Measurements from ENCODE around the gene PIP4P1. TPM values are rescaled to one million over a fixed set of nuclear protein-coding genes. Genes with fewer than 3 reads are reported as not detected.

PIP4P1 gene
- polyA plus RNA-seq, 3 donors, result 19.4 to 106 (median 21.2) TPM

- Mint-ChIP-seq H3K27me3 (ENCODE audit: low read depth in 3 of 3) (peaks cover 0 to 3% (median 0%) of the 10 kb centered on the region in 3 donors), H3K27ac (peak overlapping the region in 1 of 7 donors; percentile 19), H3K4me3 (no peak overlapping the region), H3K4me1 (peaks cover 72% of the 10 kb centered on the region), H3K36me3 (no peaks in the 10 kb centered on the region), H3K9me3 (peaks cover 0 to 7% (median 4%) of the 10 kb centered on the region in 7 donors)
- H3K27ac ChIP-seq (ENCODE audit: low read depth in 1 of 2, low read length in 2 of 2), result no peak overlapping the region
- TF ChIP-seq, protein P1, sequence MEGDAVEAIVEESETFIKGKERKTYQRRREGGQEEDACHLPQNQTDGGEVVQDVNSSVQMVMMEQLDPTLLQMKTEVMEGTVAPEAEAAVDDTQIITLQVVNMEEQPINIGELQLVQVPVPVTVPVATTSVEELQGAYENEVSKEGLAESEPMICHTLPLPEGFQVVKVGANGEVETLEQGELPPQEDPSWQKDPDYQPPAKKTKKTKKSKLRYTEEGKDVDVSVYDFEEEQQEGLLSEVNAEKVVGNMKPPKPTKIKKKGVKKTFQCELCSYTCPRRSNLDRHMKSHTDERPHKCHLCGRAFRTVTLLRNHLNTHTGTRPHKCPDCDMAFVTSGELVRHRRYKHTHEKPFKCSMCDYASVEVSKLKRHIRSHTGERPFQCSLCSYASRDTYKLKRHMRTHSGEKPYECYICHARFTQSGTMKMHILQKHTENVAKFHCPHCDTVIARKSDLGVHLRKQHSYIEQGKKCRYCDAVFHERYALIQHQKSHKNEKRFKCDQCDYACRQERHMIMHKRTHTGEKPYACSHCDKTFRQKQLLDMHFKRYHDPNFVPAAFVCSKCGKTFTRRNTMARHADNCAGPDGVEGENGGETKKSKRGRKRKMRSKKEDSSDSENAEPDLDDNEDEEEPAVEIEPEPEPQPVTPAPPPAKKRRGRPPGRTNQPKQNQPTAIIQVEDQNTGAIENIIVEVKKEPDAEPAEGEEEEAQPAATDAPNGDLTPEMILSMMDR (IDR thresholded peaks at IDR 0.05), result no peak
- intact Hi-C loops (cut with micrococcal nuclease), result no loop called here
- no peak overlapping the region for H2AFZ ChIP-seq (ENCODE audit: insufficient read depth, low read depth, low read length, poor library complexity, severe bottlenecking)
- H4K20me1 ChIP-seq (ENCODE audit: insufficient read depth, low read length), result no peaks in the 10 kb centered on the region
- H3K4me2 ChIP-seq (replicated peaks; ENCODE audit: extremely low read depth, low read length, poor library complexity, severe bottlenecking), result no peak overlapping the region
- no peak overlapping the region for H3K9ac ChIP-seq (ENCODE audit: insufficient read depth, low read length, poor library complexity, severe bottlenecking)
- no peak for DNase-seq
- no peaks in the 10 kb centered on the region for H3K27me3 ChIP-seq (ENCODE audit: control insufficient read depth in 2 of 2, insufficient read depth in 2 of 2, low read length in 2 of 2)
- H3K9me3 ChIP-seq (replicated peaks in 1 of 2; ENCODE audit: control insufficient read depth in 1 of 2, insufficient read depth in 1 of 2, low read length in 2 of 2), result no peaks in the 10 kb centered on the region
- no peaks in the 10 kb centered on the region for H3K79me2 ChIP-seq (ENCODE audit: insufficient read depth, low read length)
- H3K4me1 ChIP-seq (ENCODE audit: control insufficient read depth in 1 of 2, insufficient read depth in 2 of 2, low read length in 2 of 2), result peaks cover 60 to 79% of the 10 kb centered on the region in 2 donors
- H3K36me3 ChIP-seq (replicated peaks in 1 of 2; ENCODE audit: control insufficient read depth in 1 of 2, insufficient read depth in 2 of 2, low read length in 2 of 2), result no peaks in the 10 kb centered on the region
- WGBS (ENCODE audit: insufficient coverage), result no CpG with 5 or more reads among the region's 4 CpGs
- H3K4me3 ChIP-seq (replicated peaks in 1 of 3; ENCODE audit: low read depth in 2 of 3, low read length in 3 of 3), result no peak overlapping the region
Observed at GRCh38 chr14:20492486-20492885, 31.3 kb upstream of the PIP4P1 start.

DNA sequence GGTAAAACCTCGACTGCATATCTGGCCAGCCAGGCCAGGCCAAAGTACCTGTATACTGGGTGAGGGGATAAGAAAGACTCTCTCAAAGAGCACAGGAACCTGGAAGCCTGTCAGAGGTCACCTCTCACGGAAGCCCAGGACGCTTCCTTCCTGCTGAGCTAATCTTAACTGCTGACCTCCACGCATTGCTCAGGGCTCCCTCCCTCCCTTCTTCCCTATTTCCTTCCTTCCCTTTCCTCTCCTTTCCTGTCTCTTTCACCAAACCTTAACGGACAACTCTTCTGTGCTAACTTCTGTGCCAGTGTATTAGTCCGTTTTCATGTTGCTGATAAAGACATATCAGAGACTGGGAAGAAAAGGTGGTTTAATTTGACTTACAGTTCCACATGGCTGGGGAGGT lies 29.3 kb upstream of the PIP4P1 start:
- Mint-ChIP-seq H3K4me1 (peaks cover 76% of the 10 kb centered on the region), H3K9me3 (peaks cover 0 to 5% (median 3%) of the 10 kb centered on the region in 7 donors), H3K36me3 (no peaks in the 10 kb centered on the region), H3K27me3 (ENCODE audit: low read depth in 3 of 3) (peaks cover 0 to 2% (median 0%) of the 10 kb centered on the region in 3 donors), H3K4me3 (no peak overlapping the region), H3K27ac (peak overlapping the region in 3 of 7 donors; percentile 2 to 73 (median 42))
- Histone ChIP-seq H3K27me3 (ENCODE audit: control insufficient read depth in 2 of 2, insufficient read depth in 2 of 2, low read length in 2 of 2) (no peaks in the 10 kb centered on the region), H3K4me1 (ENCODE audit: control insufficient read depth in 1 of 2, insufficient read depth in 2 of 2, low read length in 2 of 2) (peaks cover 62 to 78% of the 10 kb centered on the region in 2 donors), H2AFZ (ENCODE audit: insufficient read depth, low read depth, low read length, poor library complexity, severe bottlenecking) (no peak overlapping the region), H3K36me3 (replicated peaks in 1 of 2; ENCODE audit: control insufficient read depth in 1 of 2, insufficient read depth in 2 of 2, low read length in 2 of 2) (no peaks in the 10 kb centered on the region), H3K27ac (ENCODE audit: low read depth in 1 of 2, low read length in 2 of 2) (no peak overlapping the region), H3K4me3 (replicated peaks in 1 of 3; ENCODE audit: low read depth in 2 of 3, low read length in 3 of 3) (no peak overlapping the region), H3K9ac (ENCODE audit: insufficient read depth, low read length, poor library complexity, severe bottlenecking) (no peak overlapping the region), H3K9me3 (replicated peaks in 1 of 2; ENCODE audit: control insufficient read depth in 1 of 2, insufficient read depth in 1 of 2, low read length in 2 of 2) (no peaks in the 10 kb centered on the region), H4K20me1 (ENCODE audit: insufficient read depth, low read length) (no peaks in the 10 kb centered on the region), H3K79me2 (ENCODE audit: insufficient read depth, low read length) (no peaks in the 10 kb centered on the region), H3K4me2 (replicated peaks; ENCODE audit: extremely low read depth, low read length, poor library complexity, severe bottlenecking) (no peak overlapping the region)
- peak in 1 of 3 donors; percentile 26 for DNase-seq
- intact Hi-C loops (cut with micrococcal nuclease), result no loop called here
- TF ChIP-seq, protein P1 (IDR thresholded peaks at IDR 0.05), result no peak
- WGBS (ENCODE audit: insufficient coverage), result 30% methylated on average over 2 of the region's 6 CpGs
